IMR-90 (cell line): ENCODE data around the gene KIF6. TPM values are rescaled to one million over a fixed set of nuclear protein-coding genes. Genes with fewer than 3 reads are reported as not detected.

Experiments
- ATAC-seq: fragments of 200-7000 bp; cut with Tn5 transposase; 2 replicates; pipeline ENCODE4 v1.9.1; 2020; ENCODE audit warnings: low read depth, mild to moderate bottlenecking, moderate library complexity
- BruUV-seq: library from RNA; stranded (reverse); fragments of 400-500 nt; replicated peaks from 2 replicates; lab custom pipeline; 2021; lab: Mats Ljungman, UMichigan
- CTCF ChIA-PET: fragments of 300-600 bp; formaldehyde crosslinking; extraction: SDS; loops from one replicate; lab custom pipeline; 2021; ENCODE audit warnings: antibody characterized with exemption; lab: Yijun Ruan, JAX
- POLR2A ChIA-PET: fragments of 300-600 bp; sonication (Branson Sonifier 250); formaldehyde crosslinking; loops from one replicate; lab custom pipeline; 2022; ENCODE audit warnings: antibody characterized with exemption; ENCODE audit not compliant: unreplicated experiment; lab: Charles Lee
- DNase-seq: peaks from one replicate; pipeline ENCODE4 v3.0.0; 2013
- H2AFZ ChIP-seq: replicated peaks from 2 replicates; pipeline ENCODE3; 2013; ENCODE audit warnings: low read length, mild to moderate bottlenecking; ENCODE audit not compliant: poor library complexity
- H2AK5ac ChIP-seq: 2 replicates; pipeline ENCODE4 v1.6.1; 2013; ENCODE audit warnings: low read depth, low read length, inconsistent platforms
- H2AK9ac ChIP-seq: replicated peaks from 2 replicates; pipeline ENCODE3; 2013; ENCODE audit warnings: mild to moderate bottlenecking, low read depth, low read length, moderate library complexity; ENCODE audit not compliant: poor library complexity
- H2BK120ac ChIP-seq: 2 replicates; pipeline ENCODE4 v1.6.1; 2013; ENCODE audit warnings: low read depth, low read length, inconsistent platforms
- H2BK15ac ChIP-seq: 3 replicates; pipeline ENCODE4 v1.6.1; 2013; ENCODE audit warnings: low read depth, low read length, inconsistent platforms
- H2BK20ac ChIP-seq: 2 replicates; pipeline ENCODE4 v1.6.1; 2013; ENCODE audit warnings: low read depth, mild to moderate bottlenecking, inconsistent platforms, low read length, moderate library complexity
- H2BK5ac ChIP-seq: 2 replicates; pipeline ENCODE4 v1.6.1; 2013; ENCODE audit warnings: mild to moderate bottlenecking, low read depth, low read length, inconsistent platforms; ENCODE audit not compliant: poor library complexity, severe bottlenecking
- H3K14ac ChIP-seq: replicated peaks from 2 replicates; pipeline ENCODE4 v1.6.1; 2013; ENCODE audit warnings: low read depth, low read length, inconsistent platforms
- H3K18ac ChIP-seq: 2 replicates; pipeline ENCODE4 v1.6.1; 2013; ENCODE audit warnings: low read depth, low read length, control low read depth
- H3K23ac ChIP-seq: 2 replicates; pipeline ENCODE4 v1.6.1; 2013; ENCODE audit warnings: low read depth, low read length, inconsistent platforms
- H3K27ac ChIP-seq: 2 replicates; pipeline ENCODE4 v1.5.1; 2013; ENCODE audit warnings: mild to moderate bottlenecking, control low read depth, low read length; ENCODE audit not compliant: insufficient read depth
- H3K27me3 ChIP-seq: 2 replicates; pipeline ENCODE4 v1.6.1; 2013; ENCODE audit warnings: low read length; ENCODE audit not compliant: control insufficient read depth, insufficient read depth
- H3K36me3 ChIP-seq: 2 replicates; pipeline ENCODE4 v1.6.1; 2013; ENCODE audit warnings: low read length, mixed read lengths; ENCODE audit not compliant: control insufficient read depth, insufficient read depth
- H3K4ac ChIP-seq: 2 replicates; pipeline ENCODE4 v1.6.1; 2013; ENCODE audit warnings: low read depth, low read length, inconsistent platforms
- H3K4me1 ChIP-seq: 2 replicates; pipeline ENCODE4 v1.6.1; 2013; ENCODE audit warnings: low read length, mixed read lengths; ENCODE audit not compliant: control insufficient read depth, insufficient read depth
- H3K4me2 ChIP-seq: 2 replicates; pipeline ENCODE4 v1.6.1; 2013; ENCODE audit warnings: low read depth, mild to moderate bottlenecking, control low read depth, low read length, moderate library complexity
- H3K4me3 ChIP-seq: 2 replicates; pipeline ENCODE4 v1.5.1; 2013; ENCODE audit warnings: low read depth, mild to moderate bottlenecking, control low read depth, low read length, moderate library complexity; ENCODE audit not compliant: insufficient read depth
- H3K56ac ChIP-seq: 2 replicates; pipeline ENCODE4 v1.6.1; 2013; ENCODE audit warnings: low read length, inconsistent platforms; ENCODE audit not compliant: insufficient read depth; ENCODE audit errors: extremely low read depth
- H3K79me1 ChIP-seq, 2 experiments: 2 replicates each; pipeline ENCODE4 v1.6.1; 2013; ENCODE audit warnings: low read length in 2 of 2, inconsistent platforms in 1 of 2, low read depth in 1 of 2
- H3K9ac ChIP-seq: 2 replicates; pipeline ENCODE4 v1.6.1; 2013; ENCODE audit warnings: low read depth, low read length, control low read depth
- H3K9me1 ChIP-seq: 2 replicates; pipeline ENCODE4 v1.6.1; 2013; ENCODE audit warnings: low read length, inconsistent platforms; ENCODE audit not compliant: insufficient read depth
- H3K9me3 ChIP-seq: 2 replicates; pipeline ENCODE4 v1.6.1; 2013; ENCODE audit warnings: low read length; ENCODE audit not compliant: control insufficient read depth, insufficient read depth
- H4K20me1 ChIP-seq: 2 replicates; pipeline ENCODE4 v1.6.1; 2013; ENCODE audit warnings: low read length, inconsistent platforms; ENCODE audit not compliant: insufficient read depth
- H4K5ac ChIP-seq: 2 replicates; pipeline ENCODE4 v1.6.1; 2013; ENCODE audit warnings: mild to moderate bottlenecking, low read depth, low read length, control low read depth
- H4K8ac ChIP-seq, 2 experiments: 2 replicates each; pipeline ENCODE4 v1.6.1; 2013; ENCODE audit warnings: low read depth in 2 of 2, low read length in 2 of 2, control low read depth in 1 of 2, inconsistent platforms in 1 of 2
- H4K91ac ChIP-seq: 2 replicates; pipeline ENCODE4 v1.6.1; 2013; ENCODE audit warnings: low read depth, low read length, inconsistent platforms; ENCODE audit not compliant: insufficient read depth
- BHLHE40 ChIP-seq: fragments of 150-350 bp; IDR thresholded peaks from 2 replicates; pipeline ENCODE4 v1.6.1; 2016; ENCODE audit warnings: mild to moderate bottlenecking, low read depth, low read length
- CEBPB ChIP-seq: IDR thresholded peaks from 2 replicates; pipeline ENCODE4 v1.6.1; 2012; ENCODE audit warnings: low read depth, low read length, improper control_type of control experiment
- CHD1 ChIP-seq: IDR thresholded peaks from 2 replicates; pipeline ENCODE4 v1.6.1; 2012; ENCODE audit warnings: low read depth, low read length, improper control_type of control experiment
- ELK1 ChIP-seq: fragments of 150-350 bp; IDR thresholded peaks from 2 replicates; pipeline ENCODE4 v1.6.1; 2016; ENCODE audit warnings: low read depth, mild to moderate bottlenecking, low read length, moderate library complexity, borderline replicate concordance
- MAZ ChIP-seq: IDR thresholded peaks from 2 replicates; pipeline ENCODE4 v1.6.1; 2012; ENCODE audit warnings: low read depth, mild to moderate bottlenecking, low read length, improper control_type of control experiment, moderate library complexity, borderline replicate concordance
- MXI1 ChIP-seq: IDR thresholded peaks from 2 replicates; pipeline ENCODE4 v1.6.1; 2012; ENCODE audit warnings: low read depth, mild to moderate bottlenecking, low read length, moderate library complexity, borderline replicate concordance
- NFE2L2 ChIP-seq: fragments of 150-350 bp; IDR thresholded peaks from 2 replicates; pipeline ENCODE4 v1.6.1; 2016; ENCODE audit warnings: low read depth, mild to moderate bottlenecking, low read length
- POLR2A ChIP-seq: IDR thresholded peaks from 2 replicates; pipeline ENCODE4 v1.6.1; 2012; ENCODE audit warnings: mild to moderate bottlenecking, low read depth, low read length
- RAD21 ChIP-seq: IDR thresholded peaks from 2 replicates; pipeline ENCODE4 v1.6.1; 2012; ENCODE audit warnings: low read length, improper control_type of control experiment
- RCOR1 ChIP-seq: IDR thresholded peaks from 2 replicates; pipeline ENCODE4 v1.6.1; 2012; ENCODE audit warnings: mild to moderate bottlenecking, low read length, improper control_type of control experiment; ENCODE audit not compliant: insufficient replicate concordance
- SMC3 ChIP-seq: fragments of 150-350 bp; IDR thresholded peaks from 2 replicates; pipeline ENCODE4 v1.6.1; 2016; ENCODE audit warnings: low read depth, mild to moderate bottlenecking, antibody characterized with exemption, low read length, moderate library complexity
- USF2 ChIP-seq: fragments of 150-350 bp; IDR thresholded peaks from 2 replicates; pipeline ENCODE4 v1.6.1; 2017; ENCODE audit warnings: mild to moderate bottlenecking, antibody characterized with exemption, low read length, low read depth
- WGBS, 2 experiments: methylation state at CpG; one replicate each; pipeline versions ENCODE4 v1.1.5 to v1.1.7; 2013; ENCODE audit warnings: missing lambda C conversion rate in 2 of 2; ENCODE audit not compliant: insufficient read length in 1 of 2; ENCODE audit errors: extremely low coverage in 2 of 2; 5-methylcytosine and 5-hydroxymethylcytosine counted together
- dilution Hi-C: fragments of 300-500 bp; cut with HindIII; formaldehyde crosslinking; loops from one replicate; pipeline ENCODE4 v1.14.3; 2018; ENCODE audit warnings: low sequenced_read_pairs; ENCODE audit not compliant: unreplicated experiment
- in situ Hi-C: fragments of 300-500 bp; cut with MboI; formaldehyde crosslinking; loops from 3 replicates; pipeline ENCODE4 v1.14.3; 2019; ENCODE audit warnings: low sequenced_read_pairs, inconsistent platforms, mixed read lengths
- intact Hi-C: fragments of 100-400 bp; cut with micrococcal nuclease; formaldehyde crosslinking; loops from 2 replicates; pipeline ENCODE4 v1.10.0; 2022
- polyA plus RNA-seq, 3 experiments: library from polyadenylated mRNA; depleted of rRNA; stranded (reverse); fragments of >200 nt; gene quantifications; 2 replicates each; pipeline ENCODE4 v1.2.3, GENCODE V29; 2012; ENCODE audit warnings: low replicate concordance in 1 of 3
- total RNA-seq: library from RNA; depleted of rRNA; stranded (reverse); fragments of >200 nt; gene quantifications from 2 replicates; pipeline ENCODE4 v1.2.3, GENCODE V29; 2012

Gene KIF6
- total and polyA plus RNA-seq, 2 of the 4 experiments (the other 2 are of a cell fraction) = under 0.01 to 0.10 TPM

- Histone ChIP-seq H3K4me1 (no peaks in the 10 kb centered on the region), H2AK5ac (no peak overlapping the region), H3K9me1 (no peaks in the 10 kb centered on the region), H3K56ac (no peak overlapping the region), H3K4me3 (no peak overlapping the region), H3K4ac (no peak overlapping the region), H3K9ac (no peak overlapping the region), H3K79me1 (no peaks in the 10 kb centered on the region), H2AK9ac (no peak overlapping the region), H4K5ac (no peak overlapping the region), H2AFZ (no peak overlapping the region), H3K23ac (no peak overlapping the region), H3K9me3 (no peaks in the 10 kb centered on the region), H3K4me2 (no peak overlapping the region), H2BK5ac (no peak overlapping the region), H4K20me1 (no peaks in the 10 kb centered on the region), H3K14ac (no peak overlapping the region), H3K36me3 (no peaks in the 10 kb centered on the region), H3K18ac (no peak overlapping the region), H4K91ac (no peak overlapping the region), H3K27me3 (no peaks in the 10 kb centered on the region), H2BK20ac (no peak overlapping the region), H2BK120ac (no peak overlapping the region), H3K27ac (no peak overlapping the region), H2BK15ac (no peak overlapping the region), H4K8ac (no peak overlapping the region)
- ChIA-PET POLR2A (no interaction called here), CTCF (no interaction called here)
- TF ChIP-seq BHLHE40 (no peak), SMC3 (no peak), ELK1 (no peak), USF2 (no peak), RAD21 (no peak), NFE2L2 (no peak), POLR2A (no peak), MAZ (no peak), CEBPB (no peak), RCOR1 (no peak), MXI1 (no peak), CHD1 (no peak)
- dilution Hi-C loops (no loop called here), in situ Hi-C loops (no loop called here), intact Hi-C loops (no loop called here)
- ATAC-seq (no peak), DNase-seq (no peak)
- no TSS peak for BruUV-seq
- 100% methylated on average over 1 of the region's 5 CpGs; no CpG with 5 or more reads in 1 of the 2 experiments for WGBS, 2 experiments
Observed at GRCh38 chr6:39449022-39449421, 276.2 kb downstream of the KIF6 start.
